ENCODE data around the gene ADK.

Gene ADK

GRCh38 chr10:74199315-74199714 is 48.3 kb downstream of the ADK start:
- TF ChIP-seq CTCF (IDR thresholded peaks at IDR 0.05), result no peak
- H3K4me3 ChIP-seq (ENCODE audit: low read depth in 1 of 2, low read length in 1 of 2), result no peak overlapping the region
- H3K4me1 ChIP-seq (ENCODE audit: control insufficient read depth in 1 of 2, insufficient read depth in 1 of 2, low read depth in 1 of 2, low read length in 1 of 2), result no peaks in the 10 kb centered on the region
- no peaks in the 10 kb centered on the region for H3K9me3 ChIP-seq
- H3K27ac ChIP-seq, result no peak overlapping the region
- no peaks in the 10 kb centered on the region for H3K27me3 ChIP-seq
- peaks cover 9% of the 10 kb centered on the region for H3K36me3 ChIP-seq

- Histone ChIP-seq H3K27me3 (no peaks in the 10 kb centered on the region), H3K4me1 (ENCODE audit: control insufficient read depth in 1 of 2, insufficient read depth in 1 of 2, low read depth in 1 of 2, low read length in 1 of 2) (no peaks in the 10 kb centered on the region), H3K9me3 (no peaks in the 10 kb centered on the region), H3K27ac (no peak overlapping the region), H3K36me3 (peaks cover 17% of the 10 kb centered on the region), H3K4me3 (ENCODE audit: low read depth in 1 of 2, low read length in 1 of 2) (no peak overlapping the region)
- TF ChIP-seq CTCF (IDR thresholded peaks at IDR 0.05), result no peak
Measured at GRCh38 chr10:74202356-74202755, 51.3 kb downstream of the ADK start.

DNA sequence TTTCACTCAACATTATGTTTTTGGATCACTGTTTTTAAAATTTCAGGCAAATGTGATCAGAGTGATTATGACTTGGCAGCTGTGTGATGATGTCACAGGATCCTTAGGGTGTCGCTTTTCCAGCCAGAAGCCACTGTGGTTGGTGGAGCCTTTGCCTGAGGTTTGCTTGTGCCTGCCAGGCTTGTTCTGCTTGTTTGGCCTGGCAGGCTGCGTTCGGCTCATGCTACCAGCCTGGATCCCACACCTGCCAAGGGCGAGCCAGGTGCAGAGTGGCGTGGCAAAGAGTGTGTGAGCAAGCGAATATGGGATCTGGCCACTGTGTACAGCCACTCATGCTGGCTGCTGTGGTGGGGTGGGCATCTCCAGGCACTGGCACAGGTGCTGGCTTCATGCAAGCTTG is 55.7 kb downstream of the ADK start:
- Histone ChIP-seq H3K4me1 (ENCODE audit: control insufficient read depth in 1 of 2, insufficient read depth in 1 of 2, low read depth in 1 of 2, low read length in 1 of 2) (peaks cover 0 to 4% of the 10 kb centered on the region in 2 experiments), H3K9me3 (no peaks in the 10 kb centered on the region), H3K27me3 (no peaks in the 10 kb centered on the region), H3K4me3 (ENCODE audit: low read depth in 1 of 2, low read length in 1 of 2) (no peak overlapping the region), H3K36me3 (peaks cover 10% of the 10 kb centered on the region), H3K27ac (peak overlapping the region; percentile 22)
- no peak for TF ChIP-seq CTCF (IDR thresholded peaks at IDR 0.05)

DNA sequence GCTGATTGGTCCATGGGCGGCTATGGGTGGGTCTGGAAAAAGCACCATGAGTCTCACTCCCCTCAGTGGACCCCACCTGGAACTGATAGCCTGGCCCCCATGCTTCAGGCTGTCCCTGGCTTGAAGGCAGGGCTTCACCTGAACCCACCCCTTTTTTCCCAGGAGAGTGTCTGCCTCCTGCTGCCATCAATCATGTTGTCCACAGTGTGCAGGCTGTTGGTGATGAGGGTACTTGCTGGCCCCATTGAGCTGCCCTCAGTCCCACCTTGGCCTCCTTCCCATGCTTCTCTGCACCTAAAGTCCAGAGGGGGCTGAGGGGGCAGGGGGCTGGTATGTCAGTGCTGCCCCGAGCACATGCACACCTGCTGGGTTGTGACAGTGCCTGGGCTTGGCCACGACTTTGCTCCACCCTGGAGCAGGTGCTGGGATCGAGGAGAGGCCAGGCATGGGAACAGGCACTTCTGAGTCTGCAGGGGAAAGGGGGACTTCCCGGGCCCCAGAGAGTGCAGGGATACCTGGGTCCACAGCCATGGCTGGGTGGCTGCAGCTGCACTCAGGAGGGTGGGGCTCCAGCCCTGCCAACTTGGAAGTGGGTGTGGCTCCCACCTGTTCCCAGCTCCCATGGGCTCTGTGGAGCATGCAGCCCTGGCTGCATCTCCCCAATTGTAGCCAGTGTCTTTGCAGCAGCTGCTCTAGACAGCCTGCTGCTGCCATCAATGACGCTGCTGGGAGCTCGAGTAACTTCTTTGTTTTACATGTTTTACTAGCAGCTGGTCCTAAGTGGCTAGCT is 56.9 kb downstream of the ADK start:
- no peaks in the 10 kb centered on the region for H3K9me3 ChIP-seq
- no peak for TF ChIP-seq CTCF (IDR thresholded peaks at IDR 0.05)
- no peaks in the 10 kb centered on the region for H3K27me3 ChIP-seq
- peaks cover 9% of the 10 kb centered on the region for H3K36me3 ChIP-seq
- no peak overlapping the region for H3K4me3 ChIP-seq (ENCODE audit: low read depth in 1 of 2, low read length in 1 of 2)
- H3K27ac ChIP-seq, result peak overlapping the region; percentile 6
- peaks cover 0 to 4% of the 10 kb centered on the region in 2 experiments for H3K4me1 ChIP-seq (ENCODE audit: control insufficient read depth in 1 of 2, insufficient read depth in 1 of 2, low read depth in 1 of 2, low read length in 1 of 2)

DNA sequence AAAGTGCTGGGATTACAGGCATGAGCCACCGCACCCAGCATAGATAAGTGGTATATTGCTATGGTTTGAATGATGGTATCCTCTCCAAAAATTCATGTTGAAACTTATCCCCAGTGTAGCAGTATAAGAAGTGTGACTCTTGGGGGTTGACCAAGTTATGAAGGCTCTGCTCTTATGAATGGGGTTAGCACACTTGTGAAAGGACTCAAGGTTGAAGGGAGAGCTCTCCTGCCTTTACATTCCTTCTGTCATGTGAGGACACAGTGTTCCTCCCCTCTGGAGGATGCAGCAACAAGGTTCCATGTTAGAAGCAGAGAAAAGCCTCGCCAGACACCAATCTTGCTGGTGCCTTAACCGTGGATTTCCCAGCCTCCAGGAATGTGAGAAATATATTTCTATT is 58.0 kb downstream of the ADK start:
- Histone ChIP-seq H3K27ac (no peak overlapping the region), H3K36me3 (peaks cover 9% of the 10 kb centered on the region), H3K4me1 (ENCODE audit: control insufficient read depth in 1 of 2, insufficient read depth in 1 of 2, low read depth in 1 of 2, low read length in 1 of 2) (peaks cover 0 to 4% of the 10 kb centered on the region in 2 experiments), H3K9me3 (no peaks in the 10 kb centered on the region), H3K27me3 (no peaks in the 10 kb centered on the region), H3K4me3 (ENCODE audit: low read depth in 1 of 2, low read length in 1 of 2) (no peak overlapping the region)
- no peak for TF ChIP-seq CTCF (IDR thresholded peaks at IDR 0.05)

Data from neutrophil (primary cell).